A549 (cell line): ENCODE results near the gene HNRNPLL. TPM values are rescaled to one million over a fixed set of nuclear protein-coding genes. Genes with fewer than 3 reads are reported as not detected.

Experiments
- ATAC-seq, 2 experiments: fragments of 200-7000 bp in 1 of 2; fragments of >200 bp in 1 of 2; cut with Nextera tagmentation in 1 of 2; cut with Tn5 transposase in 1 of 2; 3 replicates each; pipeline versions ENCODE4 v1.8.0 to v1.9.1; 2018 to 2020; ENCODE audit warnings: mild to moderate bottlenecking in 1 of 2, moderate library complexity in 1 of 2
- CTCF ChIA-PET: fragments of 300-600 bp; sonication (Branson Sonifier 250); formaldehyde crosslinking; extraction: SDS; loops from one replicate; lab custom pipeline; 2021; ENCODE audit warnings: antibody characterized with exemption, inconsistent platforms; lab: Yijun Ruan, JAX
- POLR2A ChIA-PET: fragments of 350-600 bp; formaldehyde crosslinking; extraction: SDS; loops from one replicate; lab custom pipeline; 2021; ENCODE audit warnings: antibody characterized with exemption, inconsistent platforms; lab: Yijun Ruan, JAX
- DNase-seq, 2 experiments: peaks; one replicate each; pipeline versions ENCODE4 v3.0.0 to v3.0.0-alpha.2; 2011 to 2016; ENCODE audit warnings: low read depth in 1 of 2, low spot score in 1 of 2
- FAIRE-seq: peaks from 2 replicates; lab custom pipeline; 2011; peaks lifted over from hg19 to GRCh38; lab: Jason Lieb, UNC
- H3K27ac ChIP-seq, 2 experiments: fragments of >200 bp; sonication (Bioruptor Twin); formaldehyde crosslinking; 3 replicates each; pipeline ENCODE4 v1.5.1; 2016 to 2017
- H3K4me1 ChIP-seq: fragments of >200 bp; sonication (Bioruptor Twin); formaldehyde crosslinking; 3 replicates; pipeline ENCODE4 v1.6.1; 2016
- H3K4me2 ChIP-seq: fragments of >200 bp; sonication (Bioruptor Twin); formaldehyde crosslinking; 3 replicates; pipeline ENCODE4 v1.6.1; 2016
- H3K4me3 ChIP-seq: fragments of >200 bp; sonication (Bioruptor Twin); formaldehyde crosslinking; 3 replicates; pipeline ENCODE4 v1.5.1; 2016
- H3K9me3 ChIP-seq: fragments of >200 bp; sonication (Bioruptor Twin); formaldehyde crosslinking; 3 replicates; pipeline ENCODE4 v1.6.1; 2016
- BHLHE40 ChIP-seq: IDR thresholded peaks from 2 replicates; pipeline ENCODE4 v1.6.1; 2012; ENCODE audit warnings: low read depth, low read length, inconsistent platforms
- CBX8 ChIP-seq: fragments of 200-600 bp; sonication (generic); IDR thresholded peaks from 2 replicates; pipeline ENCODE4 v1.6.1; 2016
- CEBPB ChIP-seq, 2 experiments: fragments of >200 bp in 1 of 2; sonication (Bioruptor Twin) in 1 of 2; formaldehyde crosslinking in 1 of 2; IDR thresholded peaks; 2 replicates each; pipeline ENCODE4 v1.6.1; 2012 to 2016
- EHF ChIP-seq: fragments of 250-450 bp; sonication (Bioruptor Pico); IDR thresholded peaks from 2 replicates; pipeline ENCODE4 v1.5.0; 2020; ENCODE audit warnings: mild to moderate bottlenecking
- EHMT2 ChIP-seq: fragments of 200-600 bp; sonication (generic); IDR thresholded peaks from 2 replicates; pipeline ENCODE4 v1.6.1; 2016; ENCODE audit warnings: antibody characterized with exemption, low read depth, mild to moderate bottlenecking, moderate library complexity
- EP300 ChIP-seq, 2 experiments: fragments of >200 bp; sonication (Bioruptor Twin); formaldehyde crosslinking; IDR thresholded peaks; 2 replicates in 1 of 2; 3 replicates in 1 of 2; pipeline ENCODE4 v1.6.1; 2016 to 2017
- HOXB5 ChIP-seq: fragments of 250-450 bp; sonication (Bioruptor Pico); IDR thresholded peaks from 2 replicates; pipeline ENCODE4 v1.5.0; 2020; ENCODE audit warnings: mild to moderate bottlenecking, moderate library complexity
- MAFK ChIP-seq: fragments of 450-650 bp; IDR thresholded peaks from 2 replicates; pipeline ENCODE4 v1.6.1; 2014; ENCODE audit not compliant: partially characterized antibody
- MYC ChIP-seq: IDR thresholded peaks from 2 replicates; pipeline ENCODE4 v1.6.1; 2012; ENCODE audit warnings: mild to moderate bottlenecking, inconsistent platforms, low read length, improper control_type of control experiment, borderline replicate concordance
- NFE2L2 ChIP-seq: fragments of 150-350 bp; conservative IDR thresholded peaks from 2 replicates; pipeline ENCODE4 v1.6.1; 2014; ENCODE audit warnings: low read length
- NPAS2 ChIP-seq: fragments of 250-450 bp; sonication (Bioruptor Pico); IDR thresholded peaks from 2 replicates; pipeline ENCODE4 v1.8.0; 2022; ENCODE audit warnings: mild to moderate bottlenecking, moderate library complexity, borderline replicate concordance
- RCOR1 ChIP-seq: fragments of 150-350 bp; IDR thresholded peaks from 2 replicates; pipeline ENCODE4 v1.6.1; 2014; ENCODE audit warnings: antibody characterized with exemption, low read length, low read depth
- RFX5 ChIP-seq: fragments of 450-650 bp; IDR thresholded peaks from 2 replicates; pipeline ENCODE4 v1.7.1; 2014; ENCODE audit warnings: antibody characterized with exemption, mild to moderate bottlenecking, moderate library complexity
- SREBF2 ChIP-seq: fragments of 450-650 bp; IDR thresholded peaks from 2 replicates; pipeline ENCODE4 v1.6.1; 2014; ENCODE audit warnings: mild to moderate bottlenecking, moderate library complexity
- TP53 ChIP-seq: fragments of 250-450 bp; sonication (Bioruptor Pico); IDR thresholded peaks from 2 replicates; pipeline ENCODE4 v1.5.0; 2021; ENCODE audit warnings: mild to moderate bottlenecking, moderate library complexity
- WGBS: methylation state at CpG from one replicate; pipeline ENCODE4 v1.1.6; 2017; ENCODE audit errors: missing lambda C conversion rate; 5-methylcytosine and 5-hydroxymethylcytosine counted together
- polyA plus RNA-seq, 4 experiments: library from polyadenylated mRNA; depleted of rRNA in 3 of 4; stranded (reverse); fragments of >200 nt; fragmentation: RNase III in 1 of 4; extraction: RNeasy Plus Mini Kit Qiagen cat#74134 plus additional on column Dnase treatment in 1 of 4; gene quantifications; 2 replicates in 3 of 4; 3 replicates in 1 of 4; pipeline ENCODE4 v1.2.3, GENCODE V29; 2011 to 2017
- TF ChIP-seq, protein P1 (sequence below): fragments of >200 bp; sonication (Bioruptor Twin); formaldehyde crosslinking; IDR thresholded peaks from 3 replicates; pipeline ENCODE4 v1.5.1; 2016
- TF ChIP-seq, protein P2 (sequence below): fragments of 200-600 bp; sonication (generic); IDR thresholded peaks from 2 replicates; pipeline ENCODE4 v1.6.1; 2016; ENCODE audit warnings: antibody characterized with exemption, mild to moderate bottlenecking, moderate library complexity
- TF ChIP-seq, protein P3 (sequence below): fragments of 250-450 bp; sonication (Bioruptor Pico); IDR thresholded peaks from 2 replicates; pipeline ENCODE4 v1.5.0; 2021; ENCODE audit warnings: mild to moderate bottlenecking, moderate library complexity, borderline replicate concordance

HNRNPLL gene
- polyA plus RNA-seq, 2 of the 4 experiments (the other 2 are of a cell fraction): 39.0 to 73.8 TPM

DNA sequence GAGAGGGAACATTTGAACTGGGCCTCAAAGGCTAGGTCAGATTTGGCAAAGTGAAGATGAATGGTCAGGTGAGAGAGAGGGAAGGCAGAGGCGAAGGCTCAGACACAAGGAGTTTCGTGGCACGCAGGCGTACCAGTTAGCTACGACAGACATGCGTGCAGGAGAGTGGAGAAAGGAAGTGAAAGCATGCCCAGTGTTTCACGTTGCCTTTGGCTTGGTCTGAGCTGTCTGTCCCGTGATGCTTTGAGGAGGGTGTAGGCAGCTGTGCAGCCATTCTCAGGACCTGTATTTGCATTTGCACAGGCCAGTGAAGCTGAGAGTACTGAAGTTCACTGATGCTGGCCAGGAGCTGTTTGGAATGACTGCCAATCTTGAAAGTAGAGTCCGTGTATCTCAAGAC is 69.5 kb downstream of the HNRNPLL start:
- ATAC-seq (no peak), DNase-seq (no peak), FAIRE-seq (no peak)
- H3K9me3 ChIP-seq: no peaks in the 10 kb centered on the region
- ChIA-PET CTCF (interaction anchor here (0.6 to 7.8 kb wide), 11 partner anchors 10 to 259 kb away, joined by 3 to 60 read pairs (median 6); no protein-coding TSS in a partner anchor), POLR2A (interaction anchor here (1.1 to 1.7 kb wide), 2 partner anchors 157 to 218 kb away, joined by 3 to 5 read pairs; partner anchors contain the start of gene SRSF7)
- no peak overlapping the region for H3K4me3 ChIP-seq
- 77% methylated on average over 9 of the region's 9 CpGs for WGBS
- H3K4me2 ChIP-seq: no peak overlapping the region
- H3K27ac ChIP-seq: no peak overlapping the region
- no peak for TF ChIP-seq BHLHE40
- no peak for TF ChIP-seq RCOR1
- TF ChIP-seq HOXB5: no peak
- no peak for TF ChIP-seq RFX5
- H3K4me1 ChIP-seq: 0 out of 3 replicates have a peak, but pooled peaks cover 3% of the 10 kb centered on the region

DNA sequence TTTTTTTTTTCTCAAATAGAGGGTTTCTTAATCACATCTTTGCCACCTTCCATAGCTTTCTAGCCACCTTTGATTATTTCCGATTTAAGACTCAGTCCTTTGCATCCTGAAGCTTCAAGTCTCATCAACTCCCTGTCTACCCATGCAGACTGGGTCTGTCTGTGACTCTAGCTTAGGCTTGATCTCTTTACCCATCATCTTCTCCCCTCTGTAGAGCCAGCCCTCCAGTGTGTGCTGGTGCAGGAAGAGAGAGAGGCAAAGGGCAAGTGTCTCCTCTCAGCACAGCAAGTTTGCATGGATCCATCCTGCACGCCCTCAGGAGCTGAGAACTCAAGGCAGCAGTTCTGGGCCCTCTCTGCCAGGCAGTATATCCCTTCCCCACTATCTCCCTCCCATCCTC is 70.4 kb downstream of the HNRNPLL start:
- CTCF ChIA-PET: interaction anchor here (0.6 to 7.8 kb wide), 12 partner anchors 9 to 258 kb away, joined by 3 to 60 read pairs (median 4); no protein-coding TSS in a partner anchor
- POLR2A ChIA-PET: interaction anchor here (1.0 to 1.1 kb wide), 2 partner anchors 156 to 219 kb away, joined by 3 read pairs; no protein-coding TSS in a partner anchor

DNA sequence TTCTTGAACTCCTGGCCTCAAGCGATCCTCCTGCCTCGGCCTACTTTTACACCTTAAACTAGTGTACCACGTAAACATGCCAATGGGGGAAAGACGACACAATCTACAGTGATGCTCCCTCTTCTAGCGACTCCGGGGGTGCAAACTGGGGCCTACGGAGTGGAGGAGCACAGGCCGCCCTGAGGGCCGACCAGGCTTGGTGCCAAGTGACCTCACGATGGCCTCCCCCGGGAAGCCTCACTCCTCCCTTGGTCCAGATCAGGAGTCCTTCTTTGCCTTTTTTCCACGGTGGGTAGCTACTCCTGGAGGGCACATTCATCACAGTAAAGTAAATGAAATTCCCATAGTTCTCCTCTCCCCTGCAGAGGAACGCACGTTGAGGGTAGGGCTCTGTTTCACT is 73.5 kb downstream of the HNRNPLL start:
- no peak overlapping the region for H3K4me2 ChIP-seq
- WGBS: 87% methylated on average over 14 of the region's 14 CpGs
- no peak for ATAC-seq
- H3K4me3 ChIP-seq: no peak overlapping the region
- TF ChIP-seq TP53 (CRISPR knock-in tag) (no peak), CBX8 (no peak), MAFK (no peak), EHMT2 (no peak)
- TF ChIP-seq, protein P1, sequence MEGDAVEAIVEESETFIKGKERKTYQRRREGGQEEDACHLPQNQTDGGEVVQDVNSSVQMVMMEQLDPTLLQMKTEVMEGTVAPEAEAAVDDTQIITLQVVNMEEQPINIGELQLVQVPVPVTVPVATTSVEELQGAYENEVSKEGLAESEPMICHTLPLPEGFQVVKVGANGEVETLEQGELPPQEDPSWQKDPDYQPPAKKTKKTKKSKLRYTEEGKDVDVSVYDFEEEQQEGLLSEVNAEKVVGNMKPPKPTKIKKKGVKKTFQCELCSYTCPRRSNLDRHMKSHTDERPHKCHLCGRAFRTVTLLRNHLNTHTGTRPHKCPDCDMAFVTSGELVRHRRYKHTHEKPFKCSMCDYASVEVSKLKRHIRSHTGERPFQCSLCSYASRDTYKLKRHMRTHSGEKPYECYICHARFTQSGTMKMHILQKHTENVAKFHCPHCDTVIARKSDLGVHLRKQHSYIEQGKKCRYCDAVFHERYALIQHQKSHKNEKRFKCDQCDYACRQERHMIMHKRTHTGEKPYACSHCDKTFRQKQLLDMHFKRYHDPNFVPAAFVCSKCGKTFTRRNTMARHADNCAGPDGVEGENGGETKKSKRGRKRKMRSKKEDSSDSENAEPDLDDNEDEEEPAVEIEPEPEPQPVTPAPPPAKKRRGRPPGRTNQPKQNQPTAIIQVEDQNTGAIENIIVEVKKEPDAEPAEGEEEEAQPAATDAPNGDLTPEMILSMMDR: no peak
- TF ChIP-seq, all 56 proteins: peak for 0
- CTCF ChIA-PET: interaction anchor here (0.6 to 1.6 kb wide), 5 partner anchors 11 to 527 kb away, joined by 3 to 10 read pairs (median 4); no protein-coding TSS in a partner anchor
- H3K4me1 ChIP-seq: peaks cover 6% of the 10 kb centered on the region; the same call in 1 of the 3 replicates
- POLR2A ChIA-PET: interaction anchor here (2.2 kb wide), 1 partner anchor 222 kb away, joined by 26 read pairs; the partner anchor contains the start of gene SRSF7
- FAIRE-seq (no peak), DNase-seq (no peak)
- H3K9me3 ChIP-seq: no peaks in the 10 kb centered on the region
- H3K27ac ChIP-seq: no peak overlapping the region

More for the DNA sequence above, 70.4 kb downstream of the HNRNPLL start:
- H3K4me3 ChIP-seq: no peak overlapping the region
- H3K4me1 ChIP-seq: 0 out of 3 replicates have a peak, but pooled peaks cover 3% of the 10 kb centered on the region
- FAIRE-seq: no peak
- 69% methylated on average over 2 of the region's 2 CpGs for WGBS
- no peak for ATAC-seq
- no peak overlapping the region for H3K27ac ChIP-seq
- TF ChIP-seq CEBPB (IDR thresholded peaks at IDR 0.05) (no peak), NPAS2 (no peak), EHF (CRISPR knock-in tag) (no peak), SREBF2 (no peak), MYC (no peak), NFE2L2 (no peak), EP300 (IDR thresholded peaks at IDR 0.05) (no peak), BHLHE40 (no peak)
- TF ChIP-seq, protein P2, sequence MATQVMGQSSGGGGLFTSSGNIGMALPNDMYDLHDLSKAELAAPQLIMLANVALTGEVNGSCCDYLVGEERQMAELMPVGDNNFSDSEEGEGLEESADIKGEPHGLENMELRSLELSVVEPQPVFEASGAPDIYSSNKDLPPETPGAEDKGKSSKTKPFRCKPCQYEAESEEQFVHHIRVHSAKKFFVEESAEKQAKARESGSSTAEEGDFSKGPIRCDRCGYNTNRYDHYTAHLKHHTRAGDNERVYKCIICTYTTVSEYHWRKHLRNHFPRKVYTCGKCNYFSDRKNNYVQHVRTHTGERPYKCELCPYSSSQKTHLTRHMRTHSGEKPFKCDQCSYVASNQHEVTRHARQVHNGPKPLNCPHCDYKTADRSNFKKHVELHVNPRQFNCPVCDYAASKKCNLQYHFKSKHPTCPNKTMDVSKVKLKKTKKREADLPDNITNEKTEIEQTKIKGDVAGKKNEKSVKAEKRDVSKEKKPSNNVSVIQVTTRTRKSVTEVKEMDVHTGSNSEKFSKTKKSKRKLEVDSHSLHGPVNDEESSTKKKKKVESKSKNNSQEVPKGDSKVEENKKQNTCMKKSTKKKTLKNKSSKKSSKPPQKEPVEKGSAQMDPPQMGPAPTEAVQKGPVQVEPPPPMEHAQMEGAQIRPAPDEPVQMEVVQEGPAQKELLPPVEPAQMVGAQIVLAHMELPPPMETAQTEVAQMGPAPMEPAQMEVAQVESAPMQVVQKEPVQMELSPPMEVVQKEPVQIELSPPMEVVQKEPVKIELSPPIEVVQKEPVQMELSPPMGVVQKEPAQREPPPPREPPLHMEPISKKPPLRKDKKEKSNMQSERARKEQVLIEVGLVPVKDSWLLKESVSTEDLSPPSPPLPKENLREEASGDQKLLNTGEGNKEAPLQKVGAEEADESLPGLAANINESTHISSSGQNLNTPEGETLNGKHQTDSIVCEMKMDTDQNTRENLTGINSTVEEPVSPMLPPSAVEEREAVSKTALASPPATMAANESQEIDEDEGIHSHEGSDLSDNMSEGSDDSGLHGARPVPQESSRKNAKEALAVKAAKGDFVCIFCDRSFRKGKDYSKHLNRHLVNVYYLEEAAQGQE: no peak
- TF ChIP-seq, protein P3, sequence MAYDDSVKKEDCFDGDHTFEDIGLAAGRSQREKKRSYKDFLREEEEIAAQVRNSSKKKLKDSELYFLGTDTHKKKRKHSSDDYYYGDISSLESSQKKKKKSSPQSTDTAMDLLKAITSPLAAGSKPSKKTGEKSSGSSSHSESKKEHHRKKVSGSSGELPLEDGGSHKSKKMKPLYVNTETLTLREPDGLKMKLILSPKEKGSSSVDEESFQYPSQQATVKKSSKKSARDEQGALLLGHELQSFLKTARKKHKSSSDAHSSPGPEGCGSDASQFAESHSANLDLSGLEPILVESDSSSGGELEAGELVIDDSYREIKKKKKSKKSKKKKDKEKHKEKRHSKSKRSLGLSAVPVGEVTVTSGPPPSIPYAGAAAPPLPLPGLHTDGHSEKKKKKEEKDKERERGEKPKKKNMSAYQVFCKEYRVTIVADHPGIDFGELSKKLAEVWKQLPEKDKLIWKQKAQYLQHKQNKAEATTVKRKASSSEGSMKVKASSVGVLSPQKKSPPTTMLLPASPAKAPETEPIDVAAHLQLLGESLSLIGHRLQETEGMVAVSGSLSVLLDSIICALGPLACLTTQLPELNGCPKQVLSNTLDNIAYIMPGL: no peak
- TF ChIP-seq, all 56 proteins: peak for 0
- DNase-seq: no peak
- Histone ChIP-seq H3K4me2 (no peak overlapping the region), H3K9me3 (no peaks in the 10 kb centered on the region)
